Measurements from ENCODE around the gene NPAS4. TPM values are rescaled to one million over a fixed set of nuclear protein-coding genes. Genes with fewer than 3 reads are reported as not detected.

The NPAS4 gene
- total RNA-seq, 1 experiment from 2014 or later, result 1.6 TPM

DNA sequence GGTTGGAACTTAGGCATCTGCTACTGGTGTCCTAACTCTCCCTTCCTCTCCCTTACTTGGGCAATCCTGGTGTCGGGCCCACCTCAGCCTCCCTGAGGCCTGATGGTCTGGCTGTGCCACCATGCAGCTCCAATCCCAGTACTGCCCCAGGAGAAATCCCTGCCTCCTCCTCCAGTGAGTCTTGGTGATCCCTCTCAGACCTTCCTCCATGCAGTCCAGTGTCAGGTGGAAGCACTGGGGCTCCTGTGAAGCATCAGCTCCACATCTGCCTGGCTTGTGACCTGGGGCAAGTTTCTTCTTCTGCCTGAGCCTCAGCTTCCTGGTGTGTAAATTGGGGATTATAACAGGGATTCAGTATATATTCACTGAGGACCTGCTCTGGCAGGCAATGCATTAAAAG lies 44.1 kb downstream of the NPAS4 start:
- no peaks in the 10 kb centered on the region for H4K20me1 ChIP-seq (ENCODE audit: control insufficient read depth, insufficient read depth, insufficient read length)
- H4K8ac ChIP-seq (replicated peaks; ENCODE audit: insufficient read length, low read depth, low read length), result no peak overlapping the region
- H3K27ac ChIP-seq (ENCODE audit: insufficient read length, low read depth, low read length), result no peak overlapping the region
- WGBS (ENCODE audit: extremely low coverage, insufficient read length, low lambda C conversion rate), result no CpG with 5 or more reads among the region's 1 CpG
- peaks cover 6% of the 10 kb centered on the region for H3K23me2 ChIP-seq (ENCODE audit: insufficient read length, low read depth, low read length, poor library complexity, severe bottlenecking)
- no peaks in the 10 kb centered on the region; the same call in 1 of the 2 replicates for H3K4me1 ChIP-seq (ENCODE audit: insufficient read depth, low read length)
- H3T11ph ChIP-seq (ENCODE audit: low read length), result no peak overlapping the region
- no peak overlapping the region for H3K23ac ChIP-seq (ENCODE audit: insufficient read length, low read depth, low read length)
- no peaks in the 10 kb centered on the region for H3K79me2 ChIP-seq (ENCODE audit: insufficient read depth, low read length)
- no peaks in the 10 kb centered on the region for H3K79me1 ChIP-seq (ENCODE audit: insufficient read depth, low read depth, low read length, poor library complexity, severe bottlenecking)
- H3K27me3 ChIP-seq (ENCODE audit: insufficient read depth, low read length), result no peaks in the 10 kb centered on the region
- Mint-ChIP-seq H3K4me3 (peak overlapping the region in 1 of 2 experiments; percentile 90; a peak in 2 of 5 replicates), H3K4me1 (peaks cover 17 to 32% of the 10 kb centered on the region in 2 experiments), H3K27me3 (ENCODE audit: low read depth) (peaks cover 10% of the 10 kb centered on the region), H3K36me3 (ENCODE audit: insufficient read depth in 1 of 3, low read depth in 3 of 3) (peaks cover 0 to 29% (median 7%) of the 10 kb centered on the region in 3 experiments; a peak in 5 of 7 replicates), H3K9me3 (peaks cover 16 to 27% of the 10 kb centered on the region in 2 experiments; a peak in 4 of 5 replicates), H3K27ac (no peak overlapping the region)
- H3K9ac ChIP-seq (ENCODE audit: extremely low read depth, insufficient read length, low read length), result no peak overlapping the region
- H2BK5ac ChIP-seq (ENCODE audit: insufficient read length, low read length), result no peak overlapping the region
- H3K4me2 ChIP-seq (ENCODE audit: insufficient read depth, insufficient read length, low read length), result peak overlapping the region; percentile 71
- no peak overlapping the region for H2BK15ac ChIP-seq (ENCODE audit: low read depth, low read length)
- DNase-seq, result no peak
- no peak overlapping the region for H4K91ac ChIP-seq (ENCODE audit: insufficient read length, low read depth, low read length)
- no peaks in the 10 kb centered on the region for H3K9me3 ChIP-seq (ENCODE audit: control insufficient read depth, low read depth, low read length)
- H3K56ac ChIP-seq (ENCODE audit: insufficient read length, low read depth, low read length), result no peak overlapping the region
- no peak overlapping the region for H2AFZ ChIP-seq (ENCODE audit: low read length)
- H2BK20ac ChIP-seq (ENCODE audit: low read depth, low read length, poor library complexity, severe bottlenecking), result no peak overlapping the region
- H2BK12ac ChIP-seq (ENCODE audit: insufficient read length, low read depth, low read length), result no peak overlapping the region
- no peak overlapping the region for H4K5ac ChIP-seq (ENCODE audit: insufficient read length, low read depth, low read length)
- H3K4ac ChIP-seq (ENCODE audit: low read depth, low read length), result no peak overlapping the region
- no peak overlapping the region for H2BK120ac ChIP-seq (ENCODE audit: low read depth, low read length, poor library complexity, severe bottlenecking)
- H3K18ac ChIP-seq (ENCODE audit: insufficient read length, low read depth, low read length), result no peak overlapping the region
- no peak overlapping the region for H3K14ac ChIP-seq (ENCODE audit: insufficient read depth, low read length)
- TF ChIP-seq, protein P1, sequence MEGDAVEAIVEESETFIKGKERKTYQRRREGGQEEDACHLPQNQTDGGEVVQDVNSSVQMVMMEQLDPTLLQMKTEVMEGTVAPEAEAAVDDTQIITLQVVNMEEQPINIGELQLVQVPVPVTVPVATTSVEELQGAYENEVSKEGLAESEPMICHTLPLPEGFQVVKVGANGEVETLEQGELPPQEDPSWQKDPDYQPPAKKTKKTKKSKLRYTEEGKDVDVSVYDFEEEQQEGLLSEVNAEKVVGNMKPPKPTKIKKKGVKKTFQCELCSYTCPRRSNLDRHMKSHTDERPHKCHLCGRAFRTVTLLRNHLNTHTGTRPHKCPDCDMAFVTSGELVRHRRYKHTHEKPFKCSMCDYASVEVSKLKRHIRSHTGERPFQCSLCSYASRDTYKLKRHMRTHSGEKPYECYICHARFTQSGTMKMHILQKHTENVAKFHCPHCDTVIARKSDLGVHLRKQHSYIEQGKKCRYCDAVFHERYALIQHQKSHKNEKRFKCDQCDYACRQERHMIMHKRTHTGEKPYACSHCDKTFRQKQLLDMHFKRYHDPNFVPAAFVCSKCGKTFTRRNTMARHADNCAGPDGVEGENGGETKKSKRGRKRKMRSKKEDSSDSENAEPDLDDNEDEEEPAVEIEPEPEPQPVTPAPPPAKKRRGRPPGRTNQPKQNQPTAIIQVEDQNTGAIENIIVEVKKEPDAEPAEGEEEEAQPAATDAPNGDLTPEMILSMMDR (conservative IDR thresholded peaks at IDR 0.05), result no peak
- H2AK5ac ChIP-seq (ENCODE audit: insufficient read length, low read length), result no peak overlapping the region
